ENCODE measurements around the gene GALNT5.

GALNT5 gene

DNA sequence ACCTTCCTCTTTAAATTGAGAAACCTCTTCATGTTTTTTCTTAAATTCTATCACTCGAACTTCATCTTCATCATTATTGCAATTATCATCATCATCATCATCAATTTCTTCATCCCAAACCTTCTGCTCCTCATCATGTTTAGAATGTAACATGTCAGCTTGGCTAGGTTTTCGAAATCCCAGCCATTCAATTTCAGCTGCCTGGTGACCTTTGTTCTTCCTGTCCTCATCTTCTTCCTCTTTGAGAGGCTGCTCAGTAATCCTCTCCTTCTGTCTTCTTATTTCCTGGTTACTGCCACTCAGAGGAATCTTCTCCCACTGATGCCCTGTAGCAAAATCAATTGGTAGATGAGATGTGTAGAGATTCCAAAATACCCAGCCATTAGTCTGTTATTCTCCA lies 64.0 kb downstream of the GALNT5 start:
- no peaks in the 10 kb centered on the region for H3K36me3 ChIP-seq
- no peak overlapping the region for H3K4me3 ChIP-seq (ENCODE audit: low read depth in 1 of 2, low read length in 1 of 2)
- no peaks in the 10 kb centered on the region for H3K9me3 ChIP-seq
- H3K27ac ChIP-seq = peak overlapping the region; percentile 63
- TF ChIP-seq, protein P1, sequence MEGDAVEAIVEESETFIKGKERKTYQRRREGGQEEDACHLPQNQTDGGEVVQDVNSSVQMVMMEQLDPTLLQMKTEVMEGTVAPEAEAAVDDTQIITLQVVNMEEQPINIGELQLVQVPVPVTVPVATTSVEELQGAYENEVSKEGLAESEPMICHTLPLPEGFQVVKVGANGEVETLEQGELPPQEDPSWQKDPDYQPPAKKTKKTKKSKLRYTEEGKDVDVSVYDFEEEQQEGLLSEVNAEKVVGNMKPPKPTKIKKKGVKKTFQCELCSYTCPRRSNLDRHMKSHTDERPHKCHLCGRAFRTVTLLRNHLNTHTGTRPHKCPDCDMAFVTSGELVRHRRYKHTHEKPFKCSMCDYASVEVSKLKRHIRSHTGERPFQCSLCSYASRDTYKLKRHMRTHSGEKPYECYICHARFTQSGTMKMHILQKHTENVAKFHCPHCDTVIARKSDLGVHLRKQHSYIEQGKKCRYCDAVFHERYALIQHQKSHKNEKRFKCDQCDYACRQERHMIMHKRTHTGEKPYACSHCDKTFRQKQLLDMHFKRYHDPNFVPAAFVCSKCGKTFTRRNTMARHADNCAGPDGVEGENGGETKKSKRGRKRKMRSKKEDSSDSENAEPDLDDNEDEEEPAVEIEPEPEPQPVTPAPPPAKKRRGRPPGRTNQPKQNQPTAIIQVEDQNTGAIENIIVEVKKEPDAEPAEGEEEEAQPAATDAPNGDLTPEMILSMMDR (IDR thresholded peaks at IDR 0.05) = no peak
- no peaks in the 10 kb centered on the region for H3K27me3 ChIP-seq
- H3K4me1 ChIP-seq (ENCODE audit: control insufficient read depth in 1 of 2, insufficient read depth in 1 of 2, low read depth in 1 of 2, low read length in 1 of 2) = peaks cover 9 to 18% of the 10 kb centered on the region in 2 experiments

DNA sequence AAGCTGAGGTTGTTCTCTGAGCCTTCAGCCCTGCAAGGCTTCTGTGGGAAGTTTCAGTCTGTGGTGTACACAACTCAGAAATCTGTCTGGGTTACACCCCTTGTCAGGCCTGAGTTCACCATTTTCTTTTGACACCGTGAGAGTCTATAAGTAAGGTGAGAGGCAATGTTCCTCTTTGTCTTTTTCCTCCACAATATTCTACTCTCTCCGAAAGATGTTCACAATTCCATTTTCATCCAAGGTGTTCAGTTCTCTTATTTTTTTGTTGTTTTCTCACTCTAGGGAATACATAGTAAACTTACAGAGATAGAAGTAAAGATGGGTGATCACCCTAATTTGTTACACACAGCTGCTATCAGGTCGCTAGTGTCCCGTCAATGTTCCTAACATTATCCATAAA lies 64.9 kb downstream of the GALNT5 start:
- H3K36me3 ChIP-seq = no peaks in the 10 kb centered on the region
- no peaks in the 10 kb centered on the region for H3K9me3 ChIP-seq
- peaks cover 9 to 20% of the 10 kb centered on the region in 2 experiments for H3K4me1 ChIP-seq (ENCODE audit: control insufficient read depth in 1 of 2, insufficient read depth in 1 of 2, low read depth in 1 of 2, low read length in 1 of 2)
- TF ChIP-seq, protein P1 (IDR thresholded peaks at IDR 0.05) = no peak
- H3K27ac ChIP-seq = no peak overlapping the region
- H3K27me3 ChIP-seq = no peaks in the 10 kb centered on the region
- H3K4me3 ChIP-seq (ENCODE audit: low read depth in 1 of 2, low read length in 1 of 2) = no peak overlapping the region

DNA sequence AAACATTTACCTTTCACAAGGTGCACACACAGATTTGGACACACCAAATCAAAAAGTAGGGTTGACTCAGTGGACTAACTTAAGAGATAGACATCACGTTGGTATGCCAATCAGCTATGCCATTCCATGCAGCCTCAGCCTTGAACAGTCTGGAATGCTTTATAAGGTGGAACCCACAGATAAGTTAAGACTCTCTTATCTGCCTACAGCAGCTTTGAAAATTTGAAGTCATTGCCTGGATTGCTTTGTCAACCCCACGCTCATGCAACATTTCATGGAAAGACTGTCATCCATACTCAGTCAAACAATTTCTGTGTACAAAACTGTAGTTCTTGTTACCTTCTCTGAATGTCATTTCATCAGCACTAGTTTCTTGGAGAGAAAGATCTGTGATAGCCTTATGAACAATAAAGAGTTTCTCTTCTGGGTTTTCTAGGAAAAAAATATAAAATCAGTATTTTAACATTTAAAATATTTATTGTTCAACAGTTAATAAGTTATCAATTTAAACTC lies 66.9 kb downstream of the GALNT5 start:
- H3K36me3 ChIP-seq = no peaks in the 10 kb centered on the region
- H3K27ac ChIP-seq = no peak overlapping the region
- TF ChIP-seq, protein P1 (IDR thresholded peaks at IDR 0.05) = no peak
- no peaks in the 10 kb centered on the region for H3K27me3 ChIP-seq
- peaks cover 9 to 24% of the 10 kb centered on the region in 2 experiments for H3K4me1 ChIP-seq (ENCODE audit: control insufficient read depth in 1 of 2, insufficient read depth in 1 of 2, low read depth in 1 of 2, low read length in 1 of 2)
- H3K4me3 ChIP-seq (ENCODE audit: low read depth in 1 of 2, low read length in 1 of 2) = no peak overlapping the region
- no peaks in the 10 kb centered on the region for H3K9me3 ChIP-seq

DNA sequence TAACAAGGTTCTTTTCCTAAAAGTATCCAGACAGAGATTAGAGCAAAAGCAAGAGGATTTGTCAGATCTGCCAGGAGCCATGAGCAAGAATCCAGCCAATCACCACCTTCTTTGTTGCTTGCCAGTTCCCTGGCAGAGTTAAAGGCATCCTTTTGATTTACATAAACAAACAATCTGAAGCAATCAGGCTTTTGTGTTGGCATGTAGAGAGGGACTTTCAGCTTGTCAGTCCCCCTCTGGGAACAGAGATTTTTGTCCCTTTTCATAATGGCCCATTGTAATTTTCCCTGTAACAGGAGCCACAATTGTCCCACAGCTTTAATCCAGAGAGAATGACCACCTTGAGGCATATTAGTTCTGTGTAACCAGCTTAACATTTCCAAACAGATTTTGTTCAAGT lies 68.3 kb downstream of the GALNT5 start, which contains the start of gene ERMN:
Gene ERMN (minus strand): TSS at position 39 of the 400 bp plus-strand sequence. CDS start 182 bp downstream, outside the sequence.
- no peak within 1 kb of the TSS for H3K4me3 ChIP-seq (ENCODE audit: low read depth in 1 of 2, low read length in 1 of 2)
- peaks cover 9 to 20% of the 10 kb centered on the region in 2 experiments for H3K4me1 ChIP-seq (ENCODE audit: control insufficient read depth in 1 of 2, insufficient read depth in 1 of 2, low read depth in 1 of 2, low read length in 1 of 2)
- H3K9me3 ChIP-seq = no peaks in the 10 kb centered on the region
- no peak within 1 kb of the TSS for H3K27ac ChIP-seq
- no peaks in the 10 kb centered on the region for H3K27me3 ChIP-seq
- no peaks in the 10 kb centered on the region for H3K36me3 ChIP-seq
- TF ChIP-seq, protein P1 (IDR thresholded peaks at IDR 0.05) = no peak

DNA sequence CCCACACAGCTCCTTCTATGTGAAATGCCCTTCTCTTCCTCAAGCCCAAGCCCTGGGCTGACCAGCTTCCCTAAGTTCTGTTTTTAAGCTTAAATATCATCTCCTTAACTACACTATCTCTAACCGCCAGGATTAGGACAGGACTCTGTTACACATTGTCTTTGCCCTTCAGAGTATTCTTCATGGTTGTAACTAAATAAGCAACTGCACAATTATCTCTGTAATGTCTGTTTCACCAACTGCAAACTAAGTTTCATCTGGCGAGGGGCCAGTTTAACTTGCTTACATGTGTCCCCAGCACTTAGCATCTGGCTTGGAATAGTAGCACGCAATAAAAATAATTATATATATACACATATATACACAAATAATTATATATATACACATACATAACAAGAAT lies 69.2 kb downstream of the GALNT5 start:
- H3K4me3 ChIP-seq (ENCODE audit: low read depth in 1 of 2, low read length in 1 of 2) = no peak overlapping the region
- peaks cover 3 to 11% of the 10 kb centered on the region in 2 experiments for H3K4me1 ChIP-seq (ENCODE audit: control insufficient read depth in 1 of 2, insufficient read depth in 1 of 2, low read depth in 1 of 2, low read length in 1 of 2)
- TF ChIP-seq, protein P1 (IDR thresholded peaks at IDR 0.05) = no peak

More for the DNA sequence above, 69.2 kb downstream of the GALNT5 start:
- no peaks in the 10 kb centered on the region for H3K27me3 ChIP-seq
- no peaks in the 10 kb centered on the region for H3K9me3 ChIP-seq
- no peak overlapping the region for H3K27ac ChIP-seq
- H3K36me3 ChIP-seq = no peaks in the 10 kb centered on the region
